GM12872 (cell line): Measurements from ENCODE around the gene PDE1C.

Experiments used
- TF ChIP-seq, protein P1 (sequence below): IDR thresholded peaks from 3 replicates; pipeline ENCODE4 v1.5.1; 2011; ENCODE audit warnings: low read depth, mild to moderate bottlenecking, low read length, moderate library complexity; ENCODE audit not compliant: insufficient read depth

PDE1C gene

GRCh38 chr7:32053204-32053603 lies 17.0 kb downstream of the PDE1C start:
- TF ChIP-seq, protein P1, sequence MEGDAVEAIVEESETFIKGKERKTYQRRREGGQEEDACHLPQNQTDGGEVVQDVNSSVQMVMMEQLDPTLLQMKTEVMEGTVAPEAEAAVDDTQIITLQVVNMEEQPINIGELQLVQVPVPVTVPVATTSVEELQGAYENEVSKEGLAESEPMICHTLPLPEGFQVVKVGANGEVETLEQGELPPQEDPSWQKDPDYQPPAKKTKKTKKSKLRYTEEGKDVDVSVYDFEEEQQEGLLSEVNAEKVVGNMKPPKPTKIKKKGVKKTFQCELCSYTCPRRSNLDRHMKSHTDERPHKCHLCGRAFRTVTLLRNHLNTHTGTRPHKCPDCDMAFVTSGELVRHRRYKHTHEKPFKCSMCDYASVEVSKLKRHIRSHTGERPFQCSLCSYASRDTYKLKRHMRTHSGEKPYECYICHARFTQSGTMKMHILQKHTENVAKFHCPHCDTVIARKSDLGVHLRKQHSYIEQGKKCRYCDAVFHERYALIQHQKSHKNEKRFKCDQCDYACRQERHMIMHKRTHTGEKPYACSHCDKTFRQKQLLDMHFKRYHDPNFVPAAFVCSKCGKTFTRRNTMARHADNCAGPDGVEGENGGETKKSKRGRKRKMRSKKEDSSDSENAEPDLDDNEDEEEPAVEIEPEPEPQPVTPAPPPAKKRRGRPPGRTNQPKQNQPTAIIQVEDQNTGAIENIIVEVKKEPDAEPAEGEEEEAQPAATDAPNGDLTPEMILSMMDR, result no peak

DNA sequence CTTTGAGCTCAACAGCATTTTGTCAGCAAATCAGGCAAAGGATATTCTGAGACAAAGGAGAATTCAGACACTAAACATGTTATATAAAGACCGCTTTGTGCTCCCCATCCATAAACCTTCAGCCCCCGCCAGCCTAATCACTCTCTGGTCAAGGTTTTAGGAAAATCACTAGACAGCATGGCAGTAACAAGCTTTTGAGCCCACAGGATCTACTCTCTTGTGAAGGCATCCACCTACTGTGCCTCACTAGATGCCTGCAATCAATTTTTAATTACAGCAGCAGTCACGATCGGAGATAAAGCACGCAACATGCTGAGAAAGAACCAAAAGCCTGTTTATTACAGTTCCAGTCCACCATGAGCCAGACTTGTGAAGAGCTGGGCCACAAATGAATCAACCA lies 19.1 kb downstream of the PDE1C start:
- TF ChIP-seq, protein P1, result no peak

DNA sequence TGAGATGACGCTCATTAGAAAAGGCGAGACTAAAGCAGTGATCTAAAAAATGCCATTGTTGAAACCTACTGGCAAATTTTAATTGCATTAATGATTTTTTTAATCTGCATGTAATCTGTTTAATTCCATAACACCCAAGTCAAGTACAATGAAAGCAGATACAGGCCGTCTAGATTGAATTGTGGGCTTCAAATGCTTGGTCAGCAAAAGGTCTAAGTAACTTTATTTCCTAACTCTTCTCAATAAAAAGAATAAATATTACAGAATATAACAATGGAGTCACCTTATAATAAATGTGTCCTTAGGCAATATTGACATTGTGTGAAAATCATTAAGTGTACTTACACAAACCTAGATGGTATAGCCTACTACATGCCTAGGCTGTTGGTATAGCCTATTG lies 20.6 kb downstream of the PDE1C start:
- TF ChIP-seq, protein P1, result no peak

DNA sequence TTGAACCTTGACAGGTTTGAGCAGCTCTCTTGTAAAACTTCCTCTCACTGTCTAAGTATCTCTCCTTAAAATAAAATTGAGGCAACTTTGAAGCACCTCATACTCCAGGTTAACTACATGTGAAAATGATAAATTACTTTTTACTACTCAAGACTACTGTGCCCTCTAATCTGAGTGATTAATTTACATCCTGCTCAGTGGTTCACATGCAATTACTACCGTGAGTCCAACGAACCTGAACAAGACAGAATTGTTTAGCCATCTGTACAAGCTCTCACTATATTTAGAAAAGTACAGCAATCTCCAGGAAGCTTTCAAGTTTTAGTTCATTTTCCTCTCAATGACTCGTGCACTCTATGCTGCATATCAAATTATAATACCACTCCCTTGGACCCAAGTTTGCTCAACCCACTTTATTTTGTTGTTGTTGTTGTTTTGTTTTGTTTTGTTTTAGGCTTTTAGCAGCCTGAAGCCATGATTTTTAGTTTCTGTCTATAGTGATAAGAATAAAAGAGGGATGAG lies 21.2 kb downstream of the PDE1C start:
- TF ChIP-seq, protein P1, result no peak

DNA sequence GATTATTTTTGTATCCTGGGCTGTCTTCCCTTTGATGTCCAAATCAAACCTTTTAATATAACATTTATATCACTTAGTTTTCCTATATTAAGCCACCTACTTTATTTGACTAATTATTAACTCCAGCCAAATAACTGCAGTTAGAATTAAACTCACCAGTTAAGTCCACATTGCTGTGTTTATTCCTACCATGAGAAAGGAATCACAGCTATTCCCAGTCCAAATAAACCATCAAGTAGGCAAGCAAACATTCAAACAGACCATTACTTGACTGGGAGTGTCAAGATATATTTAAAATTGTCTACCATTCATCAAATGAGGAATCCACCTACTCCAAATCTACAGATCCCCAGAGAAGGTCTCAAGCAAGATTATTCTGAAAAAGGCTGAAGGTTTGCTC lies 22.4 kb downstream of the PDE1C start:
- TF ChIP-seq, protein P1, result no peak

DNA sequence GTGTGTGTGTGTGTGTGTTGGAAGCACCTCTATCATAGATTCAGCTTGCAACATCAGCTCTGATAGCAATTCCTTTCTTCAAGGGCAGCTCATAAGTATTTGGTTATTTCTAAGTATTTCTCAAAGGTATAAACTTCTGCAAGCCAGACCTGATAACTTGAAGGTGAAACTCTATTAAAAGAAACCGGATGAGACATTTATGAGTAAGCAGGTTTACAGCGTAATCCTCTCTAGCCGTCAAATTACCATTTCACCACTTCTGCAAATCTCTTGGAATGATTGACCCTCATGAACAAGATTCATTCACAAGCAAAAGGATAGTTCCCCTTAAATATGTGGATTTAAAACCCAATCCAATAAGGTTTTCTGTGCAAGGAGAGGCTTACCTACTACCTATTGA lies 23.1 kb downstream of the PDE1C start:
- TF ChIP-seq, protein P1, result no peak

DNA sequence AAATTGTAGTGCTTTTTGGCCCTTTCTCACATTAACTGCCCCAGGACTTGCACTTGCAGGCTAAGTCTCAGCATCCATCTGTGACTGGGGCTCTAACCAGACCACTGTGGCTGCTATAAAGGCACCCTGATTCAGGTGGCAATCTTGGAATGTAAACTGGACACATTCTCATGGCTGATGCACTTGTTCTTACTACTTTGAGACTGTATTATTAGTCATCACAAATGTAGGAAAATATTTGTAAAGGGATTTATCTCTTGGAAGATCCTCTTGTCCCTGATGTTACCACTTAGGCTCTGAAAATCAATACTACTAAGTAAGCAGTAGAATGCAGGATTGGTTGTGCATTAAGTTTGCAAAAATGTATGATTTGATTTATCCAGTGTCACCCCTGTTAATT lies 25.0 kb downstream of the PDE1C start:
- TF ChIP-seq, protein P1, result no peak
